A549 (cell line): ENCODE measurements around the gene ARHGAP26.

Experiments used
- CHD4 ChIP-seq: fragments of 200-600 bp; sonication (generic); IDR thresholded peaks from 2 replicates; pipeline ENCODE4 v1.6.1; 2016; ENCODE audit warnings: antibody characterized with exemption, mild to moderate bottlenecking, borderline replicate concordance
- CTCF ChIP-seq: fragments of >200 bp; sonication (Bioruptor Twin); formaldehyde crosslinking; IDR thresholded peaks from 3 replicates; pipeline ENCODE4 v1.5.1; 2016
- EHMT2 ChIP-seq: fragments of 200-600 bp; sonication (generic); IDR thresholded peaks from 2 replicates; pipeline ENCODE4 v1.6.1; 2016; ENCODE audit warnings: antibody characterized with exemption, low read depth, mild to moderate bottlenecking, moderate library complexity
- JUN ChIP-seq, 2 experiments: fragments of >200 bp; sonication (Bioruptor Twin); formaldehyde crosslinking; IDR thresholded peaks; 2 replicates in 1 of 2; 3 replicates in 1 of 2; pipeline ENCODE4 v1.6.1; 2016 to 2017
- PHF8 ChIP-seq: fragments of 200-600 bp; sonication (generic); IDR thresholded peaks from 2 replicates; pipeline ENCODE4 v1.6.1; 2016; ENCODE audit warnings: low read depth, mild to moderate bottlenecking, antibody characterized with exemption, moderate library complexity, borderline replicate concordance
- POLR2AphosphoS2 ChIP-seq: conservative IDR thresholded peaks from 2 replicates; pipeline ENCODE4 v1.6.1; 2012; ENCODE audit warnings: low read length, improper control_type of control experiment, inconsistent platforms
- SMC3 ChIP-seq: fragments of >200 bp; sonication (Bioruptor Twin); formaldehyde crosslinking; IDR thresholded peaks from 3 replicates; pipeline ENCODE4 v1.6.1; 2018; ENCODE audit warnings: inconsistent platforms
- TF ChIP-seq, protein P1 (sequence below): fragments of 150-350 bp; IDR thresholded peaks from 2 replicates; pipeline ENCODE4 v1.6.1; 2014; ENCODE audit warnings: low read depth, mild to moderate bottlenecking, low read length
- TF ChIP-seq, protein P2 (sequence below): fragments of >200 bp; sonication (Bioruptor Twin); formaldehyde crosslinking; IDR thresholded peaks from 3 replicates; pipeline ENCODE4 v1.6.1; 2016

DNA sequence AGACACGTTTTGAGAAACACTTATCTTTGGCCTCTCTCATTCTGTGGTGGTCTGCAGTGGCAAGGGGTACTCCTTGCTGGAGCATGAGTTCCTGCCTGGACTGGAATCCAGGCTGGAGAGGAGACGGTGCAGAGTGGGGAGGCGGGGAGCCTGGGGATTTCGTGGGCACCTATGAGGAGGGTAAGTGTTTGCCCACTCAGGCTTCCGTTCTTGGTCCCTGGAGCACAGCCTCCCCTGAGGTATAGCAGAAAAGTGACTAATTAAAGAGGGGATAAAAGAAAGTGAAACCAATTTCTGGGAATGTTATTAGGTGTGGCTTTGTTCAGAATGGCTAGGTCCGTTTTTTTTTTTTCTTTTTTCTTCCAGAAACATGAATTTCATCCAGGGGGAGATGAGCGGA is 90.8 kb downstream of the ARHGAP26 start:
- TF ChIP-seq SMC3 = no peak
- TF ChIP-seq CHD4 = no peak
- TF ChIP-seq CTCF = no peak
- TF ChIP-seq JUN (IDR thresholded peaks at IDR 0.05) = no peak
- no peak for TF ChIP-seq POLR2AphosphoS2
- no peak for TF ChIP-seq PHF8
- TF ChIP-seq, protein P1, sequence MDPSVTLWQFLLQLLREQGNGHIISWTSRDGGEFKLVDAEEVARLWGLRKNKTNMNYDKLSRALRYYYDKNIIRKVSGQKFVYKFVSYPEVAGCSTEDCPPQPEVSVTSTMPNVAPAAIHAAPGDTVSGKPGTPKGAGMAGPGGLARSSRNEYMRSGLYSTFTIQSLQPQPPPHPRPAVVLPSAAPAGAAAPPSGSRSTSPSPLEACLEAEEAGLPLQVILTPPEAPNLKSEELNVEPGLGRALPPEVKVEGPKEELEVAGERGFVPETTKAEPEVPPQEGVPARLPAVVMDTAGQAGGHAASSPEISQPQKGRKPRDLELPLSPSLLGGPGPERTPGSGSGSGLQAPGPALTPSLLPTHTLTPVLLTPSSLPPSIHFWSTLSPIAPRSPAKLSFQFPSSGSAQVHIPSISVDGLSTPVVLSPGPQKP = no peak
- no peak for TF ChIP-seq EHMT2
- TF ChIP-seq, protein P2, sequence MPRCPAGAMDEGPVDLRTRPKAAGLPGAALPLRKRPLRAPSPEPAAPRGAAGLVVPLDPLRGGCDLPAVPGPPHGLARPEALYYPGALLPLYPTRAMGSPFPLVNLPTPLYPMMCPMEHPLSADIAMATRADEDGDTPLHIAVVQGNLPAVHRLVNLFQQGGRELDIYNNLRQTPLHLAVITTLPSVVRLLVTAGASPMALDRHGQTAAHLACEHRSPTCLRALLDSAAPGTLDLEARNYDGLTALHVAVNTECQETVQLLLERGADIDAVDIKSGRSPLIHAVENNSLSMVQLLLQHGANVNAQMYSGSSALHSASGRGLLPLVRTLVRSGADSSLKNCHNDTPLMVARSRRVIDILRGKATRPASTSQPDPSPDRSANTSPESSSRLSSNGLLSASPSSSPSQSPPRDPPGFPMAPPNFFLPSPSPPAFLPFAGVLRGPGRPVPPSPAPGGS = no peak
